ENCODE measurements around the gene SPOCK3. TPM values are rescaled to one million over a fixed set of nuclear protein-coding genes. Genes with fewer than 3 reads are reported as not detected.
"Not testable (repeated sequence)": the region's sequence is repeated elsewhere in the genome, so short reads cannot be mapped to it uniquely, and the experiment has no call there.

Gene SPOCK3
- total RNA-seq: not detected in 2 replicates

- H3K36me3 ChIP-seq (ENCODE audit: insufficient read depth, low read length): no peaks in the 10 kb centered on the region
- peak within 1 kb of the TSS; percentile 56 for H3K4me3 ChIP-seq (ENCODE audit: insufficient read depth, low read length)
- no peaks in the 10 kb centered on the region for H4K20me1 ChIP-seq (ENCODE audit: insufficient read depth, low read length)
- H2AFZ ChIP-seq (ENCODE audit: low read length): peak within 1 kb of the TSS; percentile 76
- no peak within 1 kb of the TSS for H3K27ac ChIP-seq (ENCODE audit: low read depth, low read length)
- peak within 1 kb of the TSS; percentile 73 for H3K4me2 ChIP-seq (ENCODE audit: insufficient read depth, low read length)
- no peaks in the 10 kb centered on the region for H3K79me2 ChIP-seq (ENCODE audit: insufficient read depth, low read length)
- DNase-seq (ENCODE audit: insufficient read length, low spot score, missing footprints): peak; percentile 86
- H3K4me1 ChIP-seq (ENCODE audit: insufficient read depth, low read length): no peaks in the 10 kb centered on the region
- no peaks in the 10 kb centered on the region for H3K9me3 ChIP-seq (ENCODE audit: low read depth, low read length)
- H3K27me3 ChIP-seq (ENCODE audit: insufficient read depth, low read length): peaks cover 3% of the 10 kb centered on the region
- no peak for TF ChIP-seq CTCF (IDR thresholded peaks at IDR 0.05; ENCODE audit: extremely low read depth, low read depth, low read length)
Measured at GRCh38 chr4:167234316-167234881, at the start of gene SPOCK3. Gene SPOCK3 (minus strand): TSS chr4:167234494.

- H3K4me3 ChIP-seq (ENCODE audit: insufficient read depth, low read length): no peak overlapping the region
Measured at GRCh38 chr4:167282171-167282864, 48.0 kb upstream of the SPOCK3 start.

GRCh38 chr4:167281545-167281944 lies 47.3 kb upstream of the SPOCK3 start:
- not testable (repeated sequence) for H3K4me3 ChIP-seq (ENCODE audit: insufficient read depth, low read length); H3K4me2 ChIP-seq (ENCODE audit: insufficient read depth, low read length); DNase-seq (ENCODE audit: insufficient read length, low spot score, missing footprints); H2AFZ ChIP-seq (ENCODE audit: low read length); H3K27me3 ChIP-seq (ENCODE audit: insufficient read depth, low read length); H4K20me1 ChIP-seq (ENCODE audit: insufficient read depth, low read length); H3K79me2 ChIP-seq (ENCODE audit: insufficient read depth, low read length); H3K9me3 ChIP-seq (ENCODE audit: low read depth, low read length); H3K36me3 ChIP-seq (ENCODE audit: insufficient read depth, low read length); H3K27ac ChIP-seq (ENCODE audit: low read depth, low read length); H3K4me1 ChIP-seq (ENCODE audit: insufficient read depth, low read length)

More at GRCh38 chr4:167282171-167282864, 48.0 kb upstream of the SPOCK3 start:
- Histone ChIP-seq H4K20me1 (ENCODE audit: insufficient read depth, low read length) (no peaks in the 10 kb centered on the region), H3K79me2 (ENCODE audit: insufficient read depth, low read length) (no peaks in the 10 kb centered on the region), H3K27ac (ENCODE audit: low read depth, low read length) (no peak overlapping the region), H3K4me1 (ENCODE audit: insufficient read depth, low read length) (no peaks in the 10 kb centered on the region), H3K9me3 (ENCODE audit: low read depth, low read length) (no peaks in the 10 kb centered on the region), H3K36me3 (ENCODE audit: insufficient read depth, low read length) (no peaks in the 10 kb centered on the region), H3K4me2 (ENCODE audit: insufficient read depth, low read length) (no peak overlapping the region), H2AFZ (ENCODE audit: low read length) (no peak overlapping the region), H3K27me3 (ENCODE audit: insufficient read depth, low read length) (no peaks in the 10 kb centered on the region)
- no peak for TF ChIP-seq CTCF (IDR thresholded peaks at IDR 0.05; ENCODE audit: extremely low read depth, low read depth, low read length)
- DNase-seq (ENCODE audit: insufficient read length, low spot score, missing footprints): no peak

GRCh38 chr4:167274351-167274750 lies 40.1 kb upstream of the SPOCK3 start:
- no peak overlapping the region for H3K27ac ChIP-seq (ENCODE audit: low read depth, low read length)
- no peaks in the 10 kb centered on the region for H3K36me3 ChIP-seq (ENCODE audit: insufficient read depth, low read length)
- no peak overlapping the region for H3K4me2 ChIP-seq (ENCODE audit: insufficient read depth, low read length)
- H3K4me3 ChIP-seq (ENCODE audit: insufficient read depth, low read length): no peak overlapping the region
- DNase-seq (ENCODE audit: insufficient read length, low spot score, missing footprints): no peak
- H3K27me3 ChIP-seq (ENCODE audit: insufficient read depth, low read length): no peaks in the 10 kb centered on the region
- no peaks in the 10 kb centered on the region for H3K79me2 ChIP-seq (ENCODE audit: insufficient read depth, low read length)
- H3K9me3 ChIP-seq (ENCODE audit: low read depth, low read length): peaks cover 2% of the 10 kb centered on the region
- no peaks in the 10 kb centered on the region for H4K20me1 ChIP-seq (ENCODE audit: insufficient read depth, low read length)
- no peak for TF ChIP-seq CTCF (IDR thresholded peaks at IDR 0.05; ENCODE audit: extremely low read depth, low read depth, low read length)
- no peaks in the 10 kb centered on the region for H3K4me1 ChIP-seq (ENCODE audit: insufficient read depth, low read length)
- no peak overlapping the region for H2AFZ ChIP-seq (ENCODE audit: low read length)
